Stomach (tissue), 4 donors: ENCODE measurements around the gene EDA2R.

Experiments used
- POLR2A ChIP-seq, 4 donors: fragments of 450-650 bp; IDR thresholded peaks; one replicate each; pipeline ENCODE4 v1.6.1; 2016; ENCODE audit warnings: antibody characterized with exemption in 4 of 4, control low read depth in 2 of 4, mild to moderate bottlenecking in 1 of 4, moderate library complexity in 1 of 4
- POLR2AphosphoS5 ChIP-seq, 3 donors: sonication (generic); formaldehyde crosslinking; IDR thresholded peaks; one replicate each; pipeline ENCODE4 v1.6.1; 2016; ENCODE audit warnings: antibody characterized with exemption in 3 of 3
- TF ChIP-seq, protein P1 (sequence below), 7 experiments: fragments of 450-650 bp in 4 of 7; fragments of 200-600 bp in 3 of 7; sonication (generic) in 3 of 7; IDR thresholded peaks; one replicate each; pipeline ENCODE4 v1.5.1; 2016 to 2019; ENCODE audit warnings: antibody characterized with exemption in 7 of 7, control low read depth in 2 of 7, mild to moderate bottlenecking in 1 of 7

DNA sequence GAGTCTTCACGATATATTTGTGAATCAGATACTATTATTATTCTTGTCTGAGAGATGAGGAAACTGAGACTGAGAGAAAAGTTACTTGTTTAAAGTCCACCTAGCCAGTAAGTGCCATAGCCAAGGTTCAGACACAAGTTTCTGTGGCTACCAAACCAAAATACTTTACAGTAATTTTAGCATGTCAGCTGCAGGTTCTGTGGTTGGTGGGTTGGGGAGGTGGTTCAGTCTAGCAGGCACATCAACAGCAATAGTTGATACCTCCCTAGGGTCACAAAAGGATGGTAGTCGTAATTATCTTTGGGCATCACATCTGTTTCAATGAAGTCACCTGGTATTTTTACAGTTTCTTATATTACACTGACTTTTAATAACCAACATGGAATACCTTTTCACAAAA, 35.6 kb upstream of the EDA2R start:
- TF ChIP-seq POLR2AphosphoS5 (IDR thresholded peaks at IDR 0.05): no peak
- TF ChIP-seq, protein P1, sequence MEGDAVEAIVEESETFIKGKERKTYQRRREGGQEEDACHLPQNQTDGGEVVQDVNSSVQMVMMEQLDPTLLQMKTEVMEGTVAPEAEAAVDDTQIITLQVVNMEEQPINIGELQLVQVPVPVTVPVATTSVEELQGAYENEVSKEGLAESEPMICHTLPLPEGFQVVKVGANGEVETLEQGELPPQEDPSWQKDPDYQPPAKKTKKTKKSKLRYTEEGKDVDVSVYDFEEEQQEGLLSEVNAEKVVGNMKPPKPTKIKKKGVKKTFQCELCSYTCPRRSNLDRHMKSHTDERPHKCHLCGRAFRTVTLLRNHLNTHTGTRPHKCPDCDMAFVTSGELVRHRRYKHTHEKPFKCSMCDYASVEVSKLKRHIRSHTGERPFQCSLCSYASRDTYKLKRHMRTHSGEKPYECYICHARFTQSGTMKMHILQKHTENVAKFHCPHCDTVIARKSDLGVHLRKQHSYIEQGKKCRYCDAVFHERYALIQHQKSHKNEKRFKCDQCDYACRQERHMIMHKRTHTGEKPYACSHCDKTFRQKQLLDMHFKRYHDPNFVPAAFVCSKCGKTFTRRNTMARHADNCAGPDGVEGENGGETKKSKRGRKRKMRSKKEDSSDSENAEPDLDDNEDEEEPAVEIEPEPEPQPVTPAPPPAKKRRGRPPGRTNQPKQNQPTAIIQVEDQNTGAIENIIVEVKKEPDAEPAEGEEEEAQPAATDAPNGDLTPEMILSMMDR (IDR thresholded peaks at IDR 0.05): no peak
- TF ChIP-seq POLR2A (IDR thresholded peaks at IDR 0.05): no peak
